Memory B cell (primary cell): ENCODE results near the gene TRAF2.
"Not testable (repeated sequence)": the region's sequence is repeated elsewhere in the genome, so short reads cannot be mapped to it uniquely, and the experiment has no call there.

Source experiments
- ATAC-seq: fragments of 150-1000 bp; cut with Tn5 transposase; 2 replicates; pipeline ENCODE4 v1.10.0; 2021; ENCODE audit warnings: low read depth, mild to moderate bottlenecking, moderate library complexity
- DNase-seq, 2 donors: peaks; one replicate each; pipeline ENCODE4 v3.0.0; 2022; ENCODE audit warnings: low spot score in 2 of 2
- H3K27ac Mint-ChIP-seq: one replicate; pipeline ENCODE4 v1.8.0; 2022; ENCODE audit warnings: mild to moderate bottlenecking, moderate library complexity, mixed read lengths
- H3K27me3 Mint-ChIP-seq: one replicate; pipeline ENCODE4 v1.8.0; 2022; ENCODE audit warnings: mixed read lengths
- H3K36me3 Mint-ChIP-seq: one replicate; pipeline ENCODE4 v1.8.0; 2022; ENCODE audit warnings: mild to moderate bottlenecking, mixed read lengths
- H3K4me1 Mint-ChIP-seq: one replicate; pipeline ENCODE4 v1.8.0; 2022; ENCODE audit warnings: mixed read lengths
- H3K4me3 Mint-ChIP-seq: one replicate; pipeline ENCODE4 v1.8.0; 2022; ENCODE audit warnings: mild to moderate bottlenecking, moderate library complexity, mixed read lengths
- H3K9me3 Mint-ChIP-seq: one replicate; pipeline ENCODE4 v1.8.0; 2022; ENCODE audit warnings: mixed read lengths

TRAF2 gene

DNA sequence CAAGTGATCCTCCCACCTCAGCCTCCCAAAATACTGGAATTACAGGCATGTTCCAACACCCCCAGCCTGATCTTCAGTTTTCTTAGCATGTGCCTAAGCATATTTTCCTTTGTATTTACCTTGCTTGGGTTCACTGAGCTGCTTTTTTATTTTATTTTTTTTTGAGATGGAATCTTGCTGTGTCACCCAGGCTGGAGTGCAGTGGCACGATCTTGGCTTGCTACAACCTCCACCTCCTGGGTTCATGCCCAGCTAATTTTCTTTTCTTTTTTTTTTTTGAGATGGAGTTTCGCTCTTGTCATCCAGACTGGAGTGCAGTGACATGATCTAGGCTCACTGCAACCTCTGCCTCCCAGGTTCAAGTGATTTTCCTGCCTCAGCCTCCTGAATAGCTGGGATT is 16.7 kb upstream of the TRAF2 start:
- DNase-seq, H3K27ac Mint-ChIP-seq, H3K9me3 Mint-ChIP-seq, H3K36me3 Mint-ChIP-seq, H3K4me3 Mint-ChIP-seq, H3K4me1 Mint-ChIP-seq, ATAC-seq, H3K27me3 Mint-ChIP-seq: not testable (repeated sequence)

DNA sequence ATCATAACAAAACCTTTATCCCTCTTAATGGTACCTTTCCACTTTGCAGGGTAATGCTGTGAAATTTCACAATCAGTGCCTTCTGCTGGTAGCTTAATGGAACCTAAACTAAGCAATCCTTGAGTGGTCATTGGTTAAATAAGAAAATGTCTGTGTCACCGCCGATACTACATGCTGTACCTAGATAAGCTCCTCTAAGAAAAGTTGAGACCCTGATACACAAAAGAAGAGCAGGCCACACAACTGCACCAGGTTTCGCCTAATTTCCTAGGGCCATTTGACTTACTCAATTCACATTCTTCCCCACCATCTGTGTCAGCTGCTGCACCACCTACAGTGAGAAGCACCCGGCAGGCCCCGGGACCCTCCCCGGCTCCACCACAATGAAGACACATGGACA is 11.2 kb upstream of the TRAF2 start:
- H3K4me3 Mint-ChIP-seq, result no peak overlapping the region
- ATAC-seq (no peak), DNase-seq (no peak)
- H3K27ac Mint-ChIP-seq, result no peak overlapping the region
- H3K36me3 Mint-ChIP-seq, result no peaks in the 10 kb centered on the region
- H3K4me1 Mint-ChIP-seq, result no peaks in the 10 kb centered on the region
- H3K9me3 Mint-ChIP-seq, result no peaks in the 10 kb centered on the region
- H3K27me3 Mint-ChIP-seq, result no peaks in the 10 kb centered on the region

DNA sequence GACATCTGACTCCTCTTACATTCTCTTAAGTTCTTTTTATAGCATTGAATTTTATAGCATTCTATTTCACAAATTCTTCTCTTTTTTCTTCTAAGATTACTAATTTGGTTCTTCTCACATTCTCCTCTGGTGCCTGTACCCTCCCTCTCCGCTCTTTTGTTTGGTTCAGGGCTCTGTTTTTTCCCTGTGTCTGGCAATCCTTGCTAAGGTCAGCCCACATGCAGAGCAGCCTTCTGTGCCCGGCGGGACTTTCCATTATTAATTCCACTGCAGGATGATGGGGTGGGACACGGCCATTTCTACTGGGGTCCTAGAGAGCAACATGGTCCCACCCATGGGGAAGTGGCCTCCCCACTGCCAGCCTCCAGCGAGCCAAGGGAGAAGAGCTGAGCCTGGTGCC is 9.8 kb upstream of the TRAF2 start:
- Mint-ChIP-seq H3K27ac (no peak overlapping the region), H3K4me1 (peaks cover 3% of the 10 kb centered on the region), H3K36me3 (no peaks in the 10 kb centered on the region), H3K9me3 (no peaks in the 10 kb centered on the region), H3K27me3 (no peaks in the 10 kb centered on the region), H3K4me3 (no peak overlapping the region)
- ATAC-seq (no peak), DNase-seq (no peak)

DNA sequence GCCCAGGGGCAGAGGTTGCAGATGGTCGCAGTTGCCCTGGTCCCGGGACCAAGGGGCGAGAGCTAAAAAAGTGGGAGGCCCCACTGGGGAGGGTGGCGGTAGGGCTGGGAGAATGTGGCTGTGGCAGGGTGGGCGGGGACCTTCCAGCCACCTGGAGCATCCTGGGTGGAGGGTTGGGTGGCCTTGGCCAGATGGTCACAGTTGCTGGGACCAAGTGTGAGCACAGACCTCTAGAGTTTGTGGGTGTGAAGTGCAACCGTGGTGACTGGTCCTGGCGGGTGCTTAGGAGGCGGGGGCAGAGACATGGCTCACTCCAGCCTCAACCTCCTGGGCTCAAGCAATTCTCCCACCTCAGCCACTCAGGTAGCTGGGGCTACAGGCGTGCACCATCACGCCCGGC is 5.7 kb upstream of the TRAF2 start:
- H3K27me3 Mint-ChIP-seq, result no peaks in the 10 kb centered on the region
- H3K9me3 Mint-ChIP-seq, result no peaks in the 10 kb centered on the region
- ATAC-seq, result no peak
- peaks cover 12% of the 10 kb centered on the region for H3K4me1 Mint-ChIP-seq
- no peaks in the 10 kb centered on the region for H3K36me3 Mint-ChIP-seq
- DNase-seq, result no peak
- no peak overlapping the region for H3K4me3 Mint-ChIP-seq
- no peak overlapping the region for H3K27ac Mint-ChIP-seq

DNA sequence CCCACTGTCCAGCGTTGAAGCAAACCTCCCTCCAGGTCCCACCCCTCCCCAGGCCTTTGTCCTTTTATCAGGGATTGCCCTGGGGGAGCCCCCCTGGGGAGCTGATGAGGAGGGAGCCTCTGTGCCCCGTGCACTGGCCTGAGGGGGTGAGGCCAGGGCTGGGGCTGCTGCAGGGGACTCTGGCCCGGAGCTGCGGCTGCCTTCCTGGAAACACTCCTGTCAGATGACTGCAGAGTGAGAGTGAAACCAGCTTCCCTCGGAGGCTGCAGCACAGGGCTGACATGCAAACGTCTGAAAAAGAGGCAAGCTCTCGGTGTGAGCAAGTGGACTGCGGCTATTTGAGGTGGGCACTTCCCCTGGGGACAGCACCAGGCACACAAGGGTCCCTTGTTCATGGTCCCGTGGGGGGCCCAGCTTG is 4.6 kb upstream of the TRAF2 start:
- H3K4me1 Mint-ChIP-seq, result peaks cover 12% of the 10 kb centered on the region

DNA sequence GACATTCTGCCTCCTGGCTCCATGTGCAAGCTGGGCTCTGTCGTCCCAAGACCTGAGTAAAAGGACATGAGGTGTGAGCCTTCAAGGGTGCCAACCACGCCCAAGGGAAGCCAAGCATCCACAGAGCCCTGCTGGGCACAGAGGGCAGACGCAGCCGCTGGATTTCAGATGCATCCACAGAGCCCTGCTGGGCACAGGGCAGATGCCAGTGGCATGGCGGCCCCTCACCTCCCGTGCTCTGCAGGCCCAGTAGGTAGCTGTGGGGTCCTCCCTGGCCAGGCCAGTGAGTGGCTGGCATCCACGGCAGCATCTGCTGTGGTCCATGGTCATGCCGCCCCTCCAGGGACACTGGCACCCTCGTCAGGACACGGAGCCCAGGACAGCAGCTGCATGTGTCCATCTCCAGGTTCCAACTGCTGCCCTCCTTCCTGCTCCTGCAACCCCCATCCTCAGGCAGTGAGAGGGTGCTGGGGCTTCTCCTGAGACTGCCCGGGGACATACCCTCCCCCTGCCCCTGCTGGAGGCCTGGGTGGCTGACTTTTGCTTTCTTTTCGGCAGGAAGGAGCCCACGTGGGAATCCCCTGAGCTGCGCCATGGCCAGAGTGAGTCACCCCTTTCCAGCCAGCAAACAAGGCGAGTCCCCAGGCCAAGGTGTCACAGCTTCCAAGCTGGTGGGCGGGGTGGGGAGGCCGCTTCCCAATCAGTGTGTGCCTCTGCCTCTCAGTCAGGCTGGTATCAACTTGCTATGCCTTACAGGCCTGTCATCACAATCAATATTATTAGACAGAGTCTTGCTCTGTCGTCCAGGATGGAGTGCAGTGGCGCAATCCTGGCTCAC is 4.0 kb upstream of the TRAF2 start:
- H3K4me3 Mint-ChIP-seq, result peak overlapping the region; percentile 86
- peak overlapping the region; percentile 90 for H3K27ac Mint-ChIP-seq
- H3K4me1 Mint-ChIP-seq, result peaks cover 17% of the 10 kb centered on the region
- peak; percentile 61 to 64 for DNase-seq
- no peaks in the 10 kb centered on the region for H3K9me3 Mint-ChIP-seq
- peak; percentile 46 for ATAC-seq
- H3K27me3 Mint-ChIP-seq, result no peaks in the 10 kb centered on the region
- no peaks in the 10 kb centered on the region for H3K36me3 Mint-ChIP-seq

More for the DNA sequence above, 4.6 kb upstream of the TRAF2 start:
- no peaks in the 10 kb centered on the region for H3K9me3 Mint-ChIP-seq
- H3K27me3 Mint-ChIP-seq, result no peaks in the 10 kb centered on the region
- H3K4me3 Mint-ChIP-seq, result peak overlapping the region; percentile 86
- no peak for ATAC-seq
- peak overlapping the region; percentile 90 for H3K27ac Mint-ChIP-seq
- no peak for DNase-seq
- no peaks in the 10 kb centered on the region for H3K36me3 Mint-ChIP-seq

DNA sequence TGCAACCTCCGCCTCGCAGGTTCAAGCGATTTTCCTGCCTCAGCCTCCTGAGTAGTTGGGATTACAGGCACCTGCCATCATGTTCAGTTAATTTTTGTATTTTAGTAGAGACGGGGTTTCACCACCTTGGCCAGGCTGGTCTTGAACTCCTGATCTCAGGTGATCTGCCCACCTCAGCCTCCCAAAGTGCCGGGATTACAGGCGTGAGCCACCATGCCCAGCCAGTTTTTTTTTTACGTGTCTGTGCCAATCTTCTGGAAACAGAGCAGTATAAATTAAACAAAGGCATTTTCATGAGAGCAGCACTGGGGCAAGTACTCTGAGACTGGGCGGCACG is 3.4 kb upstream of the TRAF2 start:
- Mint-ChIP-seq H3K4me1 (peaks cover 18% of the 10 kb centered on the region), H3K4me3 (peak overlapping the region; percentile 86), H3K27ac (peak overlapping the region; percentile 90)
- not testable (repeated sequence) for DNase-seq, H3K36me3 Mint-ChIP-seq, H3K27me3 Mint-ChIP-seq, H3K9me3 Mint-ChIP-seq, ATAC-seq

DNA sequence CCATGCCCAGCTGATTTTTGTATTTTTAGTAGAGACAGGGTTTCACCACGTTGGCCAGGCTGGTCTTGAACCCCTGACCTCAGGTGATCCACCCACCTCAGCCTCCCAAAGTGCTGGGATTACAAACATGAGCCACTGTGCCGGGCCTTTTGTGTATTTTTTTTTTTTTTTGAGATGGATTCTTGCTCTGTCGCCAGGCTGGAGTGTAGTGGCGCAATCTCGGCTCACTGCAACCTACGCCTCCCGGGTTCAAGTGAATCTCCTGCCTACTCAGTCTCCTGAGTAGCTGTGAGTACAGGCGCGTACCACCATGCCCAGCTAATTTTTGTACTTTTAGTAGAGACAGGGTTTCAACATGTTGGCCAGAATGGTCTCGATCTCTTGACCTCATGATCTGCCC is 2.6 kb upstream of the TRAF2 start:
- not testable (repeated sequence) for H3K4me3 Mint-ChIP-seq

DNA sequence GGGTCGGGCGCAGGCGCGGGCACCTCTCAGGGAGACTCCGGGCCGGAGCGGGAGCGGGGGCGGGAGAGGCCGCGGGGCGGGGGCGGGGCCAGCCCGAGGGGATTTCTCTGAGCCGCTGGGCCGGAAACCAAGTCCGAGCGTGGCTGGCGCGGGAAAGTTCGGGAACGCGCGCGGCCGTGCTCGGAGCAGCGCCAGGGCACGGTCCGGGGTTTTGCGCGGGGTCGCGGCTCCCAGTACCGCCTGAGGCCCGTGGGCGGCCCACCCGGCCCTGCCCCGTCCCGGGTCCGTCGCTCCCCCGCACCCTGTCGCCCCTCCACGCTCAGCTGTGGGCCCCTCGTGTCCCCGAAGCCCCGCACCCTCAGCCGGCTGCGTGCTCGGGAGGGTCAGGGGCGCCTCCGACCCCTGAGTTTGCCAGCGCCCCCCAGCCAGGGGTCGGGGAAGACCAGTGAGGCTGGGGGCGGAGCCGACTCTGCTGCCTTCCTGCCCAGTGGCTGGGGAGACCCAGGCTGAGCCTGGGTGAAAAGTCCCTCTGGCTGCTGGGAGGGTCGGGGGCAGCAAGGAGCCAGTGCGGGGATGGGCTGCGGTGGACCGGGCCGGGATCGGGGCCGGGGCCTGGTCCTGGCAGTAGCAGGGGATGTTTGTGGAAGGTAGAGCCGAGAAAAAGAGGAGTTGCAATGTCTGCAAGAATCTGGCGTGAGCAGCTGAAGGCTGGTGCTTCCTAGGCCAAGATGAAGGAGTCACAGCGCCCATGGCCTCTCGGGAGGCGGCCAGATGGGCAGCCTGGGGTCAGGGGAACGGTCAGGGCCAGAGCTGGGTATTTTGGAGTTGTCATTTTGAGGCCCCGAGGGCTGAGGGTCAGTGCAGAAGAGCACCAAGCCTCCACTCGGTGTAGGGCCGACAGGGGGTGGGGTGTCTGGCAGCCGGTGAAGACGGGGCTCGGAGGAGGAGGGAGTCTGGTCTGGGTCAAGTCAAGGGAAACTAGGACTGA is 588 bp downstream of the TRAF2 start:
- peak overlapping the region; percentile 91 for H3K27ac Mint-ChIP-seq
- no peaks in the 10 kb centered on the region for H3K27me3 Mint-ChIP-seq
- ATAC-seq, result peak; percentile 53
- H3K9me3 Mint-ChIP-seq, result no peaks in the 10 kb centered on the region
- H3K4me1 Mint-ChIP-seq, result peaks cover 17% of the 10 kb centered on the region
- no peaks in the 10 kb centered on the region for H3K36me3 Mint-ChIP-seq
- peak in 1 of 2 donors; percentile 35 for DNase-seq
- peak overlapping the region; percentile 87 for H3K4me3 Mint-ChIP-seq

More for the DNA sequence above, 2.6 kb upstream of the TRAF2 start:
- peaks cover 21% of the 10 kb centered on the region for H3K4me1 Mint-ChIP-seq
- not testable (repeated sequence) for H3K9me3 Mint-ChIP-seq, H3K36me3 Mint-ChIP-seq, DNase-seq, H3K27ac Mint-ChIP-seq, H3K27me3 Mint-ChIP-seq, ATAC-seq

DNA sequence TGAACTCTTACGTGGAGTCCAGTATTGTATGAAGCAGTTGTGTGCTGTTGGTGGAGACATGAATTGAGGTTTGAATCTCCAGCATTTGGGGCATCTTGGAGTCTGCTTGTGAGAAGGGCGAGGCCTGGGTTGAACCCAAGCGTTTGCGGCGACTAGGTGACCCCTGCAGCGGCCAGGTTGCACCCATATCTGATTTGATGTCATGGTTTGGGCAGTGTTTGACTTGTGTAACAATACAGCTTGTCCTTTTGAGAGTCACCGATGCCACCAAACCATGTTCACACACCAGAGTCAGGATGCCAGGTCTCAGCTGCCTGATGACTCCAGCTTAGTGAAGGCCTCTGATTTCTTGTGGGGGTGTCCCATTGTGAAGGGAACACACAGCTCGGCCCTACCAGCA is 2.1 kb downstream of the TRAF2 start:
- no peak overlapping the region for H3K4me3 Mint-ChIP-seq
- H3K36me3 Mint-ChIP-seq, result no peaks in the 10 kb centered on the region
- peaks cover 17% of the 10 kb centered on the region for H3K4me1 Mint-ChIP-seq
- H3K9me3 Mint-ChIP-seq, result no peaks in the 10 kb centered on the region
- H3K27me3 Mint-ChIP-seq, result no peaks in the 10 kb centered on the region
- DNase-seq (no peak), ATAC-seq (no peak)
- no peak overlapping the region for H3K27ac Mint-ChIP-seq

DNA sequence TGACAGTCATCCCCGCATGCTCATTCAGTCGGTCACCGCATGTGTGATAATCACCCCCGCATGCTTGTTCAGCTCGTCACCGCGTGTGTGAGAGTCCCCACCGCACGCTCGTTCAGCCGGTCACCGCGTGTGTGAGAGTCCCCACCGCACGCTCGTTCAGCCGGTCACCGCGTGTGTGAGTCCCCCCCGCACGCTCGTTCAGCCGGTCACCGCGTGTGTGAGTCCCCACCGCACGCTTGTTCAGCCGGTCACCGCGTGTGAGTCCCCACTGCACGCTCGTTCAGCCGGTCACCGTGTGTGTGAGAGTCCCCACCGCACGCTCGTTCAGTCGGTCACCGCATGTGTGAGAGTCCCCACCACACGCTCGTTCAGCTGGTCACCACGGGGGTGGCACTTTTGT is 3.5 kb downstream of the TRAF2 start:
- Mint-ChIP-seq H3K27me3 (no peaks in the 10 kb centered on the region), H3K27ac (no peak overlapping the region), H3K4me3 (no peak overlapping the region), H3K4me1 (peaks cover 25% of the 10 kb centered on the region), H3K9me3 (no peaks in the 10 kb centered on the region), H3K36me3 (no peaks in the 10 kb centered on the region)
- DNase-seq, result no peak
- ATAC-seq, result no peak

DNA sequence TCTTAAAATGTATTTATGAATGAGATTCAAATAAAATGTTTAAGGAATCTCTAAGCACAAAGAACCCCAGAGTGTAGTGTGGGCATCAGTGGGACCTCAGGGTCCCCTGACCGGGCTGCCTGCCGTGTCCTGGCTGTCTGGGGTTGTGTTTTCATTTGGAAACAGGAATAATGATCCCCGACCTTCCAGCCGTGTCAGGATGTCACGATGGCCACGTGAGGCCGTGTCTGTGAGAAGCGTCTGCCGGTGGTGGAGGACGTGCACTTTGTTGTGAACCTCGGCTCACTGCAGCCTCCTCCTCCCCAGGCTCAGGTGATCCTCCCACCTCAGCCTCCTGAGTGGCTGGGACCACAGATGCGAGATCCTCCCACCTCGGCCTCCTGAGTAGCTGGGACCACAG is 4.3 kb downstream of the TRAF2 start:
- ATAC-seq (no peak), DNase-seq (no peak)
- Mint-ChIP-seq H3K36me3 (no peaks in the 10 kb centered on the region), H3K4me1 (peaks cover 25% of the 10 kb centered on the region), H3K27ac (no peak overlapping the region), H3K9me3 (no peaks in the 10 kb centered on the region), H3K4me3 (no peak overlapping the region), H3K27me3 (no peaks in the 10 kb centered on the region)

DNA sequence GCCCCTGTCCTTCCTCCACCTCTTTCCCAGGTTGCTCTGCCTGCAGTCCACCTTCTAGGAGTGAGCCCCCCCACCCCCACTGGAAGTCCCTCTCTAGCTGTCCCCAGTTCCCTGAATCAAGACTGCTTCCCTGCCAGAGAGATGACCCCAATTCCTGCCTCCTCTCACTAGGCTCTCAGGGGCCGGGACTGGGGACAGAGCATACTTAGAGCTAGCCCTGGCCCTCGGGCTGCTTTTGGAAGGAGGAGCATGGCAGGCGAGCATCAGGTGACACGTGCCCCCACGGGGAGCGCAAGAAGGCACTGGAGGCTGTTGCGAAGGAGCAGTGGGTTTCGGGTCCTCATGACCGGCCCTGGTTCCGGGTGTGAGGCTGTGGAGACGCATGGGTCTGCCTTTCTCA is 9.7 kb downstream of the TRAF2 start:
- H3K9me3 Mint-ChIP-seq, result no peaks in the 10 kb centered on the region
- no peak for ATAC-seq
- H3K36me3 Mint-ChIP-seq, result peaks cover 6% of the 10 kb centered on the region
- no peak overlapping the region for H3K27ac Mint-ChIP-seq
- DNase-seq, result no peak
- H3K4me3 Mint-ChIP-seq, result no peak overlapping the region
- H3K27me3 Mint-ChIP-seq, result no peaks in the 10 kb centered on the region
- H3K4me1 Mint-ChIP-seq, result peaks cover 34% of the 10 kb centered on the region

DNA sequence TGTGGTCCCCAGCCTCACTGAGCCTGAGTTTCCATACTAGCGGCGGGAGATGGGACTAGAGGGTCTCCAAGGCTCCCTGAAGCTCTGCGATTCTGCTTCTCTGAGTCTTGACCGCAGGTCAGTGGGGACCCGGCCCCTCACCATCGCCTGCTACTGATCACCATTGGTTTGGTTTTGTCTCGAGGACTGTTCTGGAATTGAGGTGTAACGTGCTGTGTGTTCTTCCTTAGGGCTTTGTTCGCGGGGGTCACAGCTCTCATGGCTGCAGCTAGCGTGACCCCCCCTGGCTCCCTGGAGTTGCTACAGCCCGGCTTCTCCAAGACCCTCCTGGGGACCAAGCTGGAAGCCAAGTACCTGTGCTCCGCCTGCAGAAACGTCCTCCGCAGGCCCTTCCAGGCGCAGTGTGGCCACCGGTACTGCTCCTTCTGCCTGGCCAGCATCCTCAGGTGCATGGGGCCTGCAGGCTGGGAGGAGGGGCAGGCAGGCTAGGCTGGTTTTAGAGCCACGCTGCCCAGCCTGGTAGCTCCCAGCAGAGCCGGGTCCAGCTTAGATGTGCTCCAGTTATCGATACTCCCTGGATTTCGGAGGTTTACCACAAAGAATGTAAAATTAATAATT is 12.3 kb downstream of the TRAF2 start:
- peaks cover 39% of the 10 kb centered on the region for H3K4me1 Mint-ChIP-seq
- no peak for ATAC-seq
- DNase-seq, result no peak
- no peak overlapping the region for H3K4me3 Mint-ChIP-seq
- no peaks in the 10 kb centered on the region for H3K27me3 Mint-ChIP-seq
- no peaks in the 10 kb centered on the region for H3K9me3 Mint-ChIP-seq
- peaks cover 8% of the 10 kb centered on the region for H3K36me3 Mint-ChIP-seq
- H3K27ac Mint-ChIP-seq, result peak overlapping the region; percentile 74
